DND-41 (cell line): ENCODE results near the gene CD27.

Source experiments
- EZH2 ChIP-seq: IDR thresholded peaks from 3 replicates; pipeline ENCODE4 v1.6.1; 2012; ENCODE audit warnings: borderline replicate concordance, low read depth, mild to moderate bottlenecking, moderate library complexity, low read length, inconsistent platforms; ENCODE audit not compliant: severe bottlenecking
- TF ChIP-seq, protein P1 (sequence below): IDR thresholded peaks from 2 replicates; pipeline ENCODE4 v1.5.1; 2012; ENCODE audit warnings: borderline replicate concordance, low read length, moderate library complexity, mild to moderate bottlenecking; ENCODE audit not compliant: poor library complexity, severe bottlenecking; ENCODE audit errors: extremely low read depth

DNA sequence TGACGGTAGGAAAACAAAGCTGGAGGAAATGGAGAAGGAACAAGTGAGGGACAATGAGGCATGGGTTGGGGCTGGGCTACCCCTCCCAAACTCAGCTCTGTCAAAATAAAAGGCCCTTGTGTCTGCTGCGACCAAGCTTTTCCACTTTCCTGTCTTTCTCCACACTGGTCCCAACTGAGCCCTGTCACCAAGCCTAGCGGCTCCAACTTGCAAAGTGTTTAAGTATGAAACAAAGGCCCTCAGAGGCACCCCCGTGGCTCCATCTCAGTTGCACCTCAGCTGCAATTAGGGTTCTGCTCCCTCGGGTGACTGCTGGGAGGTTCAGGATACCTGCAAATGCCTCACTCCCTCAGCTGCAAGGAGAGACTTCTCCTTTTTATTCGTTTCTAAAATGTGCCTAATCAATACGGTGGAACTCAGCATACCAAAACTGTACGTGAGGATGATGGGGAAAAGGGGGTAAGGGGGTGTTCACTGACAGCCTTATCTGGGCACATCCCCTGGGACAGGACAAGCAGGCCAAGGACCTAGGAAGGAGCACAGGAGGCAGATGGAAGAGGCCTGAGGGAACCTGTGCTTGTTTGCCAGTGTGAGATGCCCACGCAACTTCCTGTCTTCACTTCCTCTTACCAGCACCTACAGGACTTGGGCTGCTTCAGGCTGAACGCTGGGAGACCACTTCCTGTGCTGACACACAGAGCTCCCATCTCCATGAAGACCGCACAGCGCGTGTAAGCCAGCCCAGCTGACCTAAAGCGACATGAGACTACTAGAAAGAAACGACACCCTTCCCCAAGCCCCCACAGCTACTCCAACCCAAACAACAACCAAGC, 16.9 kb downstream of the CD27 start:
- TF ChIP-seq, protein P1, sequence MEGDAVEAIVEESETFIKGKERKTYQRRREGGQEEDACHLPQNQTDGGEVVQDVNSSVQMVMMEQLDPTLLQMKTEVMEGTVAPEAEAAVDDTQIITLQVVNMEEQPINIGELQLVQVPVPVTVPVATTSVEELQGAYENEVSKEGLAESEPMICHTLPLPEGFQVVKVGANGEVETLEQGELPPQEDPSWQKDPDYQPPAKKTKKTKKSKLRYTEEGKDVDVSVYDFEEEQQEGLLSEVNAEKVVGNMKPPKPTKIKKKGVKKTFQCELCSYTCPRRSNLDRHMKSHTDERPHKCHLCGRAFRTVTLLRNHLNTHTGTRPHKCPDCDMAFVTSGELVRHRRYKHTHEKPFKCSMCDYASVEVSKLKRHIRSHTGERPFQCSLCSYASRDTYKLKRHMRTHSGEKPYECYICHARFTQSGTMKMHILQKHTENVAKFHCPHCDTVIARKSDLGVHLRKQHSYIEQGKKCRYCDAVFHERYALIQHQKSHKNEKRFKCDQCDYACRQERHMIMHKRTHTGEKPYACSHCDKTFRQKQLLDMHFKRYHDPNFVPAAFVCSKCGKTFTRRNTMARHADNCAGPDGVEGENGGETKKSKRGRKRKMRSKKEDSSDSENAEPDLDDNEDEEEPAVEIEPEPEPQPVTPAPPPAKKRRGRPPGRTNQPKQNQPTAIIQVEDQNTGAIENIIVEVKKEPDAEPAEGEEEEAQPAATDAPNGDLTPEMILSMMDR = peak; percentile 8
- TF ChIP-seq EZH2 = no peak
